Measurements from ENCODE around the gene RNF150.
A peak's percentile ranks its signal among the peaks of the same experiment; 100 is the strongest.

RNF150 gene

DNA sequence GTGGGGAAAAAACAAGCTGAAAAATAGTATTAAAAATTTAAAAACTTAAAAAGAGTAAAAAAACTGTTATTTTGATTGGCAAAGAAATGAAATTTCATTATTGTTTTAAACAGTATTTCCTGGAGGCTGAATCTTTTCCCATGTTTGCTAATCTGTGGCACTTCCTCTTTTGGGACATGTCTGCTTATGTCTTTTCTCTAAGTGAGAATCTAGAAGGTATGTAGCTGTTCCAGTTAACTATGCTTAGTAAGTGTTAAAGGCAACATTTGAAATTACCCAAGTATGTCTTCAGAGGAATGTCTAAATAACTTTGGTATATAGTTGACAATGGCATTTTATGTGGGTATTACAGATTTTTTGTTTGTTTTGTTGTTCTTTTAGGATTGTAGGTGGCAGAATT, 295.5 kb downstream of the RNF150 start:
- no peak overlapping the region for H3K27ac ChIP-seq (ENCODE audit: low read length)
- H3K27me3 ChIP-seq (ENCODE audit: low read depth, low read length) = peaks cover 4% of the 10 kb centered on the region; the same call in 1 of the 2 replicates
- H3K4me3 ChIP-seq (ENCODE audit: low read length) = no peak overlapping the region
- no peak overlapping the region for H3K4me2 ChIP-seq (ENCODE audit: low read length)
- H3K79me2 ChIP-seq (ENCODE audit: low read length) = no peaks in the 10 kb centered on the region
- no peak for TF ChIP-seq EZH2phosphoT487 (IDR thresholded peaks at IDR 0.05; ENCODE audit: low read depth)
- TF ChIP-seq, protein P1, sequence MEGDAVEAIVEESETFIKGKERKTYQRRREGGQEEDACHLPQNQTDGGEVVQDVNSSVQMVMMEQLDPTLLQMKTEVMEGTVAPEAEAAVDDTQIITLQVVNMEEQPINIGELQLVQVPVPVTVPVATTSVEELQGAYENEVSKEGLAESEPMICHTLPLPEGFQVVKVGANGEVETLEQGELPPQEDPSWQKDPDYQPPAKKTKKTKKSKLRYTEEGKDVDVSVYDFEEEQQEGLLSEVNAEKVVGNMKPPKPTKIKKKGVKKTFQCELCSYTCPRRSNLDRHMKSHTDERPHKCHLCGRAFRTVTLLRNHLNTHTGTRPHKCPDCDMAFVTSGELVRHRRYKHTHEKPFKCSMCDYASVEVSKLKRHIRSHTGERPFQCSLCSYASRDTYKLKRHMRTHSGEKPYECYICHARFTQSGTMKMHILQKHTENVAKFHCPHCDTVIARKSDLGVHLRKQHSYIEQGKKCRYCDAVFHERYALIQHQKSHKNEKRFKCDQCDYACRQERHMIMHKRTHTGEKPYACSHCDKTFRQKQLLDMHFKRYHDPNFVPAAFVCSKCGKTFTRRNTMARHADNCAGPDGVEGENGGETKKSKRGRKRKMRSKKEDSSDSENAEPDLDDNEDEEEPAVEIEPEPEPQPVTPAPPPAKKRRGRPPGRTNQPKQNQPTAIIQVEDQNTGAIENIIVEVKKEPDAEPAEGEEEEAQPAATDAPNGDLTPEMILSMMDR (IDR thresholded peaks at IDR 0.05; ENCODE audit: low read depth, low read length) = no peak
- H4K20me1 ChIP-seq (ENCODE audit: insufficient read depth, low read length) = no peaks in the 10 kb centered on the region
- H2AFZ ChIP-seq (ENCODE audit: low read depth, low read length) = no peak overlapping the region
- H3K36me3 ChIP-seq (replicated peaks; ENCODE audit: low read depth, low read length) = no peaks in the 10 kb centered on the region
- H3K9ac ChIP-seq (ENCODE audit: low read length) = no peak overlapping the region
- H3K4me1 ChIP-seq (ENCODE audit: low read length) = peaks cover 25% of the 10 kb centered on the region
- H3K9me3 ChIP-seq (ENCODE audit: insufficient read depth, low read length) = no peaks in the 10 kb centered on the region

DNA sequence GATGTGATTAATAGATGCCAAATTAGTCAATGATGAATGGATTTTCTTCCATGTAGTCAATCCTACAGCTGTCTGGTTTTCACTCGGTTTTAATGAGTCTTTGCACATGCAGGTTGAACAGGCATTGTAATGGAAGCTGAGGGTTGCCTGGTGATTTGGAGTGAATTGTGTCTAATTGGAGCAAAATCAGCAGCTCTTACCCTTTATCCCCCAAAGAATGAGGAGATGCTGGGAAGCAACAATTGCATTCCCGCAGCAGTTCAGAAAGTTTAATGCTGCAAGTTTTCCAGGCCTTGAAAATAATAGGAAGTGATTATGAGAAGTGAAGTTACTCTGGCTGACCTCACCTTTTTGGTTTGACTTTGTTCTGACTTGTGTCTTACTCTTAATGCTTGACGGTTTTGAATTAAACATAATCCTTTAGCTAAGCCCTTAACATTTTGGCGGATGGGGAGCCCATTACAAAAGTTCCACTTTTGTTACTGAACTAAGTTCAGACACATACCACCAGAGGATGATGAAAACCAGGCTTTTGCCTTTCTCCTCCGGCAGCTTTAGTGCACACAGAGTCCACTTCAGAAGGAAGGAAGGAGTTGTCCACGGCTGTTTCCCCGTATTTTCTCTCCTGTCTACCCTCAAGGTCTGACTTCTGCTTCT, 298.3 kb downstream of the RNF150 start:
- Histone ChIP-seq H4K20me1 (ENCODE audit: insufficient read depth, low read length) (no peaks in the 10 kb centered on the region), H3K9ac (ENCODE audit: low read length) (no peak overlapping the region), H3K27me3 (ENCODE audit: low read depth, low read length) (peaks cover 4% of the 10 kb centered on the region; the same call in 1 of the 2 replicates), H2AFZ (ENCODE audit: low read depth, low read length) (peak overlapping the region; percentile 5; the same call in 1 of the 2 replicates), H3K9me3 (ENCODE audit: insufficient read depth, low read length) (no peaks in the 10 kb centered on the region), H3K36me3 (replicated peaks; ENCODE audit: low read depth, low read length) (no peaks in the 10 kb centered on the region), H3K27ac (ENCODE audit: low read length) (no peak overlapping the region), H3K4me1 (ENCODE audit: low read length) (peaks cover 35% of the 10 kb centered on the region), H3K4me3 (ENCODE audit: low read length) (no peak overlapping the region), H3K79me2 (ENCODE audit: low read length) (no peaks in the 10 kb centered on the region), H3K4me2 (ENCODE audit: low read length) (peak overlapping the region; percentile 24)
- no peak for TF ChIP-seq EZH2phosphoT487 (IDR thresholded peaks at IDR 0.05; ENCODE audit: low read depth)
- TF ChIP-seq, protein P1 (IDR thresholded peaks at IDR 0.05; ENCODE audit: low read depth, low read length) = no peak

DNA sequence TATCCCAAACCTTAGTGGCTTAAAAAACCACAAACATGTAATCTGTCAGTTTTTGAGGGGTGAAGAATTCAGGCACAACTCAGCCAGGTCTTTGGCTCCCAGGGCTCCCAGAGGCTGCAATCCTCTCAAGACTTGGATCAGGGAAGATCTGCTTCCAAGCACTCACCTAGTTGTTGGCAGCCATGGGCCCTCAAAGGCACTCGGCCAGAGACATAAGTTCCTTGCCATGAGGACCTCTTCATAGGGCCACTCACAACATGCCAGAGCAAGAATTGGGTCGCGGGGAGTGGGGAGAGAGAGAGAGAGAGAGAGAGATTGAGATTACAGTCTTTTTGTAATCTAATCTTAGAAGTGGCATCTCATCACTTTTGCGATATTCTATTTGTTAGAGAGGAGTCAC, 300.0 kb downstream of the RNF150 start:
- H3K4me2 ChIP-seq (ENCODE audit: low read length) = no peak overlapping the region
- H3K27ac ChIP-seq (ENCODE audit: low read length) = no peak overlapping the region
- H2AFZ ChIP-seq (ENCODE audit: low read depth, low read length) = no peak overlapping the region
- no peak overlapping the region for H3K9ac ChIP-seq (ENCODE audit: low read length)
- H3K27me3 ChIP-seq (ENCODE audit: low read depth, low read length) = peaks cover 4% of the 10 kb centered on the region; the same call in 1 of the 2 replicates
- H3K4me1 ChIP-seq (ENCODE audit: low read length) = peaks cover 47% of the 10 kb centered on the region
- no peak for TF ChIP-seq EZH2phosphoT487 (IDR thresholded peaks at IDR 0.05; ENCODE audit: low read depth)
- TF ChIP-seq, protein P1 (IDR thresholded peaks at IDR 0.05; ENCODE audit: low read depth, low read length) = no peak
- no peaks in the 10 kb centered on the region for H3K36me3 ChIP-seq (replicated peaks; ENCODE audit: low read depth, low read length)
- H3K79me2 ChIP-seq (ENCODE audit: low read length) = no peaks in the 10 kb centered on the region
- H3K9me3 ChIP-seq (ENCODE audit: insufficient read depth, low read length) = 0 out of 2 replicates have a peak, but pooled peaks cover 6% of the 10 kb centered on the region
- H3K4me3 ChIP-seq (ENCODE audit: low read length) = no peak overlapping the region
- H4K20me1 ChIP-seq (ENCODE audit: insufficient read depth, low read length) = no peaks in the 10 kb centered on the region

DNA sequence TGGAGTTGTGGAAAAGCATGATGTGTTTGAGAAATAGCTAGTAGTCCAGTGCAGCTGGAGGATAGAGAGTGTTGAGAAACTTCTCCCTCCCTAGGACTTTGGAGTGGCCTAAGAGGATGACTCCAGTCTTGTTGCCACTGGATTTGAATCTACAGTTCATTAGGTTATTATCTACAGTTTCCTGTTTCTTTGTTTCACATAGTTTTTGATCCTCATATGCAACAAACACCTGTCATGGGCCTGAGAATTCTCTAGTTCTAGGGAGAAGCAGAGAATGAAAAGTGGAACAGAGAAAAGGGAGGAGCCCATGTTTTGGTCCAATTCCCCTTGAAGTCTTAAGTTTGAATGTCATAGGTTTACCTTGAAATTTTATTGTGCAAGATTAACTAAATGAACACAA, 303.4 kb downstream of the RNF150 start:
- peak overlapping the region; percentile 43; the same call in 1 of the 2 replicates for H3K27ac ChIP-seq (ENCODE audit: low read length)

More for the DNA sequence above, 303.4 kb downstream of the RNF150 start:
- Histone ChIP-seq H3K79me2 (ENCODE audit: low read length) (no peaks in the 10 kb centered on the region), H3K4me2 (ENCODE audit: low read length) (peak overlapping the region; percentile 48), H3K9ac (ENCODE audit: low read length) (no peak overlapping the region), H3K9me3 (ENCODE audit: insufficient read depth, low read length) (0 out of 2 replicates have a peak, but pooled peaks cover 6% of the 10 kb centered on the region), H3K4me3 (ENCODE audit: low read length) (peak overlapping the region; percentile 3; the same call in 1 of the 2 replicates), H3K36me3 (replicated peaks; ENCODE audit: low read depth, low read length) (no peaks in the 10 kb centered on the region), H3K27me3 (ENCODE audit: low read depth, low read length) (peaks cover 16% of the 10 kb centered on the region), H4K20me1 (ENCODE audit: insufficient read depth, low read length) (no peaks in the 10 kb centered on the region), H3K4me1 (ENCODE audit: low read length) (peaks cover 32% of the 10 kb centered on the region), H2AFZ (ENCODE audit: low read depth, low read length) (no peak overlapping the region)
- TF ChIP-seq, protein P1 (IDR thresholded peaks at IDR 0.05; ENCODE audit: low read depth, low read length) = no peak
- no peak for TF ChIP-seq EZH2phosphoT487 (IDR thresholded peaks at IDR 0.05; ENCODE audit: low read depth)

Measured in OCI-LY3 (cell line).